GM19238 (cell line): ENCODE results near the gene IGDCC3.

Experiments
- DNase-seq: peaks from one replicate; pipeline ENCODE4 v3.0.0; 2011; ENCODE audit warnings: low spot score; ENCODE audit not compliant: insufficient read length

Gene IGDCC3

DNA sequence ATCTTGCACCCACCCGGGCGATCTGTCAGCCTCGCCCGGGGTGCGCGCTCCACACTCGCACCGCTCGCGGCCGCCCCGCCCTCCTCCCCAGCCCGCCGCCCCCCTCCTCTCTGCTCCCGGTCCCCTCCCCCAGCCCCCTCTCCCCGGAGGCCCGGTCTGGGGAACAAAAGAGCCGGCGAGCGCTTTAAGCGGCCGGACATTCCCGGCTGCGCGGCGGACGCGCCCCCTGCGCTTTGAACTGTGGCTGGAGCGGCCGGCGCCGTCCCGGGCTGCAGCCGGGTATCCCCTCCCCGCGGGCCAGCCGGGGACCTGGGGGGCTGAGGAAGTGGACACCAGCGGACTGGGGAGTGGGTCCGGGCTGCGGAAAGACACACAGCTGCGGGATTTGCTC, at the start of gene IGDCC3:
Gene IGDCC3, minus strand, starts transcription at position 27 of the 391 bp plus-strand sequence. CDS start 214 bp downstream, outside the sequence.
- DNase-seq = no peak

DNA sequence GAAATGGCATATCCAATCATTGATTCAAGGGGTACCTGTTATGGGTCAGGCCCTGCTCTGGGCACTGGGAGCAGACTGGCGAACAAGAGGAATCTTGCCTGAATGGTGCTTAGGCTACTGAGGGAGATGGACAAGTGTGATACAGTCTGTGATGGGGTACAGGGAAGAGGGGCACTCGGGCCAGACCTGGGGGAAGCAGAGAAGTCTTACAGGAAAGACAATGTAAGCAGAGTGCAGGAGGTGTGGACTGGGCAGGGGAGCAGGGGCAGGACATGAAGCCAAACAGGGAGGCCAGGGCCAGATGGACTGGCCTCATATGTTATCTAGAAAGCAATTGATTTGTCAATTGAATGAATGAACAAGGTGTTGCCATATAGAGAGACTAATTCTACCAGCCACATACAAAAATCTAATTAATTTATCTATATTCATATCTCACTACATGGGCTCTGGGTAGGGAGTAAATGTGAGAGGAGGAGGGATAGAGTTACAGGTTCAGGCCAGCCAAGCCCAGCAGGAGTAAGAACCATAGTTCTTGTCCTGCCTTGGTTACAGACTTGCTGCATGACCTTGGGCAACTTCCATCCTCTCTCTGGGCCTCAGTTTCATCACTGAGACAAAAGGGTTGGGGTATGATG, 48.5 kb upstream of the IGDCC3 start:
- no peak for DNase-seq

DNA sequence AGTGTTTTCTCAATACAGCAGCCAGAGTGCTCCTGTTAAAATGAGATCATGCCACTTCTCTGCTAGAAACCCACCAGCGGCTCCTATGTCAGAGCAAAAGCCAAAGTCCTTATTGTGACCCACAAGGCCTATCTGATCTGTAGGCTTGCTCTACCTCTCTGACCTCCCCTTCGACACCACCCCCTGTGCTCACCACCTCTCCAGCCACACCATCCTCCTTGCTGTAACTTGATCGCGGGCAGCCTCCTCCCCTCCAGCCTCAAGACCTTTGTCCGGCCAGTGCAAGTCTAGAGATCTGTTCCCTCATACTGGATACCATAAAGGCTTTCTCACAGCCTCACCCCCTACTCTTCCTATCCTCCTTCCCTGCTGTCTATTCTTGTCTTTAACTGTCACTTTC, 46.9 kb upstream of the IGDCC3 start:
- no peak for DNase-seq

- no peak for DNase-seq
Observed at GRCh38 chr15:65423976-65424679, 46.3 kb upstream of the IGDCC3 start.

DNA sequence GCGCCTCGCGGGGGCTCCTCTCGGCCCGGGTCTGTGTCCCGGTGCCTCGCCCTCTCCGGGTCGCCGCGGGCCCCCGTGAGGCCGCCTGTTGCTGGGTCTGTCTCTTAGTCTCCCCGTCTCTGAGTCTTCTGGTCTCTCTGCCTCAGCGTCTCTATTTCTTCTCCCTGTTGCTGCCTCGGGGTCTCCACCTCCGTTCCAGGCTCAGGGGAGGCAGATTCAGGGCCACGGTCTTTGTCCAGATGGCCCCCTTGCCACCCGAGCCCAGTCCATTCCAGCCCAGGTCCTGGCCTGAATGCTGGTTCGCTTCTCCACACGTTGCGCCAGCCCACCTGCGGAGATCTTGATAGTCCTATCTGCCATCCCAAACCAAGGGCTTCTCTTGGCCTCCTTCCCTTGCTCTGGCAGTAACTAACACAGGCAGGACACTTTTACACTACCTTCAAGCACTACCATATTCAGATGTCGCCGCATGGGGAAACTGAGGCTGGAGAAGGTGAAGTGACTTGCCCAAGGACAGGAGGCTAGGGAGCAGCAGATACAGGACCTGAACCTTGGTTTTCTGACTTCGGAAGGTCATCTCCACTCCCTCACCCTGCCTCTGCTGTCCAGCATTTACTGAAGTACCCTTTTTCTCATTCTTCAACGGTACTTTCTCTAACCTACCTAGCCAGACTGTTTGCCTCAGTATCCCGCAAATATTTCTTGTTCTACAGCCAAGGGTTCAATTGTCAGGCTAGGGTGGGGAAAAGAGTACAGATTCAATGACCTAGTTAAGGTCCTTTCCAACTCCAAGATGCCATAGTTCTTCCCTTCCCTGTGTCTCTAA, 45.6 kb upstream of the IGDCC3 start:
- no peak for DNase-seq

DNA sequence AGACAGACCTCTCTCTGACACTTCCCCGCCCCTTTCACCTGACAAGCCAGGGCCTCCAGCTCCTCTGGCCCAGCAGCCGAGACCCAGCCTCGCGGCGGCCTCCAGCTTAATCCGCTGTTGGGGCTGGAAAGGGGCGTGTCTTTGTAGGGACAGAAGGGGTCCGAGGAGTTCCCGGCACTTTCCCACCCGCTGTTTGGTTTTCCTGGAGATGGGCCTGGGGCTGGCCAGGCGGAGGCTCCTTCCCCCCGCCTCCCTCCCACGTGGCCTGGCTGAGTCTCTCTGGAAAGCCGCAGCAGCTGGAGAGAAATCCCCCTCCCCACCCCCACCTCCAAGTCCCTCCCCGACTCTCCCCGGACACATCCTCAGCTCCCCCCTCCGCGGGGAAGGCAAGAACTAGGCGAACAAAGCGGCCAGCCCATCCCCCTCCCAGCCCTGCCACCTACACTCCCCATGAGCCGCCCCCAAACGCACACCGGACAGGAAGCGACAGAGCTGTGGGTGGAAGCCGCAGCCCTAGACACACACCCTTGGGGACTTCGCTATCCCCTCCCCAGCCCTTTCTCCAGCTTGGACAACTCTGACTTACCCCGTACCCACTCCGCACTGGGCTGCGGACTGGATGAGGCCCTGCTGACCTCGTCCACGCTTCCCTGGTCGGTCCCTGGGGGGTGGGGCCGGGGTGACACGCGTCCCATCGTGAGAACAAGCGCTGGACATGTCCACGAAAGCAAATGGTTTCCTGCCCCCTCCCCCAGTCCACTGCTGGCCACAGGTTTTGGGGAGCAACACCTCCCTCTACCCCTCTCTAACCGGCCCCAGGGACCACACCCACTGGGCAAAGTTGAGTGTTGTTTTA, 43.8 kb upstream of the IGDCC3 start:
- peak; percentile 53 for DNase-seq

DNA sequence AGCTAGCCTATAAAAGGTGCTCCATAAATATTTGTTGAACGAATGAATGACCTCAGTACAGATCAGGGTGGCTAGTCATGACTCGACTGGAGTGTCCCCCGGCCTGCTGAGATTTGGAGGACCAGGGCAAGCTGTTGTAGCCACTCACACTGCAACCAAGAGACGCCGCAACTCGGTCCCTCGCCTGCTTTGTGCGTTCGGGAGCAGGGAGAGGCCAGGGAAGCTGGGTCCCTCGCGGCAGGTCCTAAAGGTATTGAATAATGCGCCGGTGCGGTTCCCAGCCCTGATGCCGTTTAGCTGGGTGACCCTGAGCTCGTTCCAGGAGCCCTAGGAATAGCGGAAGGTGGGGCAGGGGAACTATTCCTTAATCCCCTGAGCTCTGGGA, 43.2 kb upstream of the IGDCC3 start:
- DNase-seq = no peak

GRCh38 chr15:65418596-65418995, 40.8 kb upstream of the IGDCC3 start:
- DNase-seq = no peak

GRCh38 chr15:65416845-65417416, 39.1 kb upstream of the IGDCC3 start:
- DNase-seq = no peak

DNA sequence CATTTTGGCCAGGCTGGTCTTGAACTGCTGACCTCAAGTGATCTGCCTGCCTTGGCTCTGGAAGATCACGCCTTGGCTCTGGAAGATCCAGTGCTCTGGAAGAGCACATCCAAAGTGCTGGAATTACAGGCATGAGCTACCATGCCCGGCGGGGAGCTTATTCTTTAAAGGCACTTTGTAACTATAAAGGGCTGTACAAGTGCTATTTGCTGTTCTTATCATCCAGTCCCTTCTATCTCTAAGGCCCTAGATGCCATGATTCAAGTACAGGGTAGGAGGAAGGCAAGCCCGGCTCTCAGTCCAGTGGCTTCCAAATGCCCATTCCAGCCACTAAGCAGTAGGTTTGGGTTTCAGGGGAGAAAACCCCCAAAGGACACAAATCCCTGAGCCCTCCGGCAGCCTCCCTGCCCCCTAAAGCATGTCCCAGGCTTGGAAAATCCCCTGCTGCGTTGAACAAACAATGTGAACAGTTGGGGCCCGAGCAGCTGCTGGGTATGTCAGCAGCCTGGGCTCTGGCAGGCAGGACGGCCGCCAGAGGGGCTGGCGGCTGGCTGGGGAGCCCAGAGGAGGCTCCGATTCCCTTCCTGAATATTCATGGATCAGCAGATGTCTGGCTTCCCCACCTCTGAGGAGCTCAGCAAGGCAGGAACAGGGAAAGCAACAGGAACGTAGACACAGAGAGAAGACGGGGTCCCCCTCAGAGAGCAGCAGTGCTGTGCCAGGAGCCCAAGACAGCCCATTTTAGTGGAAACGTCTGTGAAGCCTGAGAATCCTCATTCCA, 37.2 kb upstream of the IGDCC3 start:
- DNase-seq = no peak

- DNase-seq = no peak
Observed at GRCh38 chr15:65413760-65414144, 36.0 kb upstream of the IGDCC3 start.

DNA sequence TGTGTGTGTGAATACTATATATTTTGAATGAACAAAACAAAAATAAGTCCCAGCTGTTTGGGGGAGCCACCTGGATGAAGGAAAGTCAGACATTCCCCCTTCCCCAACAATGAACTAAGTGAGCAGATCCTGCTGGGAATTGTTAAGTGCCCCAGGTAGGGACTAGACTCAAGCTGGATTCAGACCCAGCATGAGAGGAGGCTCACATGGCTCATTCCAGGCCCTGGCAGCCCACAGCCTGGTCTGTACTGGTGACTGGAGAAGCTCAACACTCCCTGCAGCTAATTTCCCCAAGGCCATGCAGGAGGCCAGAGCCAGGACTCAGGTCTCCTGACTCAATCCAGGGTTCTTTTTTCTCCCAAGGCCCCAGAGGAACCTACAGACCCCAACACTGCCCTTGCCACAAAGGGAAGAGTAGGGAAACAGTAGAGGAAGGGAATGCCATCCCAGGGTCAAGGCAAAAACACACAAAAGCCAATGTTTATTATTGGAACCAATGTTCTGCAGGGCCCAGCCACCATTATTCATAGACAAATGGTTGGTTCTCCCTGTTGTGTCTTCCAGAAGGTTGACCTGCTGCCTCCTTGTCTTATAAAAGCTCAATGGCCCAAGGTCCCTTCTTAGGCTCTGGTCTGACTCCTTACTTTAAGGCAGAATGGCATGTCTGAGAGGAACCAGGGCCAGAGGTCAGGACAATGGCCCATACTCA, 35.4 kb upstream of the IGDCC3 start:
- DNase-seq = no peak

- DNase-seq = no peak
Observed at GRCh38 chr15:65412556-65412955, 34.8 kb upstream of the IGDCC3 start.

DNA sequence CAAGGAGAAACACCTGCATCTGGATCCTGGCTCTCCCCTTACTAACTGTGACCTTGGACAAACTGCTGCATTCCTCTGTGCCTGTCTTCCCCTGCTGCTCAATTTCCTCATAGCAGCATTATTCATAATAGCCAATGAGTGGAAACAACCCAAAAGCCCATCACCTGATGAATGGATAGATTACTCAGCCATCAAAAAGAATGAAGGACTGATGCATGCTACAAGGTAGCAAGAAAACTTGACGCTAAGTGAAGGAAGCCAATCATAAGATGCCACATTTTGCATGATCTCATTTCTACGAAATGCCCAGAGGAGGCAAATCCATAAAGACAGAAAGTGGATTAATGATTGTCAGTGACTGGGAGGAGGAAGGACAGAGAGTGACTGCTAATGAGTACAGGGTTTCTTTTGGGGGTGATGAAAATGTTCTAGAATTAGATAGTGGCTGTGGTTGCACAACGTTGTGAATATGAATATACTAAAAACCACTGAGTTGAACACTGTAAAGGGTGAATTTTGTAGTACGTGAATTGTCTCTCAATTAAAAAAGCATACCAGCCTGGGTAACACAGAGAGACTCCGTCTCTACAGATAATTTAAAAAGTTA, 33.8 kb upstream of the IGDCC3 start:
- no peak for DNase-seq

DNA sequence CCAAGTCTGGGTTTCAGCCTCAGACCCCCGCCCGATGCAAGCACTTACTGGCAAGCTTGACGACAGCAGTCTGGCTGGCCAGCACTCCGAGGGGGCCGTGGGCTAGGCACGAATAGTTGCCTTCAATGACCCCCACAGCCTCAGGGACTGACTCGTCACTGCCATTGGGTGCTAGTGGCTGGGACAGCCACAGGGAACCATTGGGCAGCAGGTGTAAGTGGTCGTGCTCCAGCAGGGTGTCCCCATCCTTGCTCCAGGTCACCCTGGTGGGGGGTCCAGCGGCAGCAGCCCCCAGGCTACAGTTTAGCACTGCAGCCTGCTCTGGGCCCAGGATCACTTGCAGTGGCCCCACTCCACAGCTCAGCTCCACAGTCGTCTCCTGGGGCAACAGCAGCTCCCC, 33.2 kb upstream of the IGDCC3 start:
- DNase-seq = no peak

DNA sequence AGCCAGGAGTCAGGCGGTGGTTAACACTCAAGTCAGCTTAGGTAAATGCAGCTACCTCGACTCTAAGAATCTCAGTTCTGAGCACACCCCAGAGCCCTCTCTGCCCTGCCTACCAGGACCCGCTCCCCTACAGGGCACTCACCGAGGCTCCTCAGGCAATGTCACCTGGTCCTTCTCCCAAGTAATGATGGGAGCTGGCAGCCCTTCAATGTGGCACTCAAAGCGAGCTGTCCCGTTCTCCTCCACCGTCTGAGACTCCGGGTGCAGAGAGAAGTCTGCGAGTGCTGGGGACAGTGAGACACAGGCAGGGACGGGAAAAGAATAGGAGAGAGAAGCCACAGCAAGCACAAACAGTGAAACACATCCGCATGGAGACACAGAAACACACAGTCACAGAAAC, 32.2 kb upstream of the IGDCC3 start:
- no peak for DNase-seq

- DNase-seq = no peak
Observed at GRCh38 chr15:65409036-65409631, 31.3 kb upstream of the IGDCC3 start.

DNA sequence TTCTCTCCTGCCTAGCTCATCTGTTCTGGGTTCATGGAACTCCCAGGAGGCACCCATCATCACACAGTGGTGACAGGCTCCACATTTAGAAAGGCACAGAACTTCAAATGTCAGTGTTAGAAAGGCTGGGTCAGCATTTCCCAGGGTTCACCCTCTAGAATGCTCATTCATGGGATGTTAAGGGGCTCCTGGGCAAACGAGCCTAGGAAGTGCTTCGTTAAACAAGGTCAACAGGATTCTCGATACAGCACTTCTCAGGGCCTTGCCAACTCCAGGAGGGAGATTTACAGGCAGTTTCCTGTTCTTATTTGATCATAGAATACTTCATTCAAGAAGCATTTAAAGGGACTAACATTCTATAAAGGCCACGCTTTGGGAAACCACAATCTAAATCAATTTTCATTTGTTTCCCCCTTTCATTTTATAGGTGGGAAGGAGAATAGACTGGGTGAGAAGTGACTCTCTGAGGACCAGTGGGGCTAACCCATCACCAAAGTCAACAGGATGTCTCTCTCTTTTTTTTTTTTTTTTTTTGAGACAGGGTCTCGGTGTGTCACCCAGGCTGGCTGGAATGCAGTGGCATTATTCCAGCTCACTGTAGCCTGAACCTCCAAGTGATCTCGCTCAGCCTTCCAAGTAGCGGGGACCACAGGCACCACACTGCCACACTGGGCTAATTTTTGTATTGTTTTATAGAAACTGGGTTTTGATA, 30.7 kb upstream of the IGDCC3 start:
- DNase-seq = no peak
